Neural cell (in vitro differentiated cells): ENCODE results near the gene TMEM63B.

Experiments
- CTCF ChIP-seq: fragments of 450-650 bp; IDR thresholded peaks from 2 replicates; pipeline ENCODE4 v1.5.1; 2014; ENCODE audit warnings: antibody characterized with exemption, mild to moderate bottlenecking, moderate library complexity; ENCODE audit not compliant: poor library complexity, severe bottlenecking
- EP300 ChIP-seq: fragments of 450-650 bp; conservative IDR thresholded peaks from 2 replicates; pipeline ENCODE4 v1.6.1; 2014; ENCODE audit warnings: antibody characterized with exemption, mild to moderate bottlenecking, moderate library complexity; ENCODE audit not compliant: poor library complexity, severe bottlenecking
- EZH2 ChIP-seq: fragments of 200-600, 300-800 bp; shearing (Covaris generic), sonication (generic); IDR thresholded peaks from 2 replicates; pipeline ENCODE4 v1.6.1; 2014; ENCODE audit warnings: antibody characterized with exemption, low read length, borderline replicate concordance, mild to moderate bottlenecking; ENCODE audit not compliant: insufficient read depth, poor library complexity, severe bottlenecking
- POLR2AphosphoS5 ChIP-seq: IDR thresholded peaks from 2 replicates; pipeline ENCODE4 v1.6.1; 2012
- RAD21 ChIP-seq: fragments of 450-650 bp; conservative IDR thresholded peaks from 2 replicates; pipeline ENCODE4 v1.6.1; 2014; ENCODE audit warnings: antibody characterized with exemption, mild to moderate bottlenecking, moderate library complexity
- REST ChIP-seq: IDR thresholded peaks from 2 replicates; pipeline ENCODE4 v1.6.1; 2012; ENCODE audit warnings: borderline replicate concordance
- TAF1 ChIP-seq: IDR thresholded peaks from 2 replicates; pipeline ENCODE4 v1.6.1; 2012; ENCODE audit warnings: low read depth

- TF ChIP-seq CTCF = no peak
- TF ChIP-seq EZH2 = no peak
- TF ChIP-seq RAD21 = no peak
- TF ChIP-seq POLR2AphosphoS5 = no peak
- TF ChIP-seq EP300 = no peak
- no peak for TF ChIP-seq TAF1
- TF ChIP-seq REST = no peak
Observed at GRCh38 chr6:44093066-44093465, 34.3 kb upstream of the TMEM63B start.
